OCI-LY3 (cell line): ENCODE measurements around the gene REST.

Experiments used
- H2AFZ ChIP-seq: fragments of 200-600, 300-600 bp; shearing (Covaris generic); 2 replicates; pipeline ENCODE4 v1.6.0; 2014; ENCODE audit warnings: antibody characterized with exemption, low read depth, low read length
- H3K27ac ChIP-seq: fragments of 200-600, 300-600 bp; sonication (generic); 2 replicates; pipeline ENCODE4 v1.5.1; 2014; ENCODE audit warnings: mild to moderate bottlenecking, low read length, moderate library complexity, mixed read lengths
- H3K27me3 ChIP-seq: fragments of 200-600, 300-600 bp; sonication (generic); 2 replicates; pipeline ENCODE4 v1.6.1; 2014; ENCODE audit warnings: low read depth, low read length, mixed read lengths
- H3K36me3 ChIP-seq: fragments of 200-600, 300-600 bp; sonication (generic); replicated peaks from 2 replicates; pipeline ENCODE3; 2014; ENCODE audit warnings: low read depth, low read length, mixed read lengths
- H3K4me1 ChIP-seq: fragments of 300-600, 200-600 bp; sonication (generic); 2 replicates; pipeline ENCODE4 v1.6.1; 2014; ENCODE audit warnings: low read length, mixed read lengths
- H3K4me2 ChIP-seq: fragments of 200-600, 300-600 bp; sonication (generic); 2 replicates; pipeline ENCODE4 v1.6.1; 2014; ENCODE audit warnings: low read length, mixed read lengths
- H3K4me3 ChIP-seq: fragments of 300-600, 200-600 bp; sonication (generic); 2 replicates; pipeline ENCODE4 v1.5.1; 2014; ENCODE audit warnings: antibody characterized with exemption, mild to moderate bottlenecking, low read length, moderate library complexity
- H3K79me2 ChIP-seq: fragments of 300-600, 200-600 bp; shearing (Covaris generic); 2 replicates; pipeline ENCODE4 v1.6.1; 2014; ENCODE audit warnings: mild to moderate bottlenecking, low read length, mixed read lengths
- H3K9ac ChIP-seq: fragments of 300-600, 200-600 bp; shearing (Covaris generic); 2 replicates; pipeline ENCODE4 v1.6.0; 2014; ENCODE audit warnings: mild to moderate bottlenecking, low read length, moderate library complexity
- H3K9me3 ChIP-seq: fragments of 200-600, 300-600 bp; shearing (Covaris generic); 2 replicates; pipeline ENCODE4 v1.6.1; 2014; ENCODE audit warnings: low read length, mixed read lengths; ENCODE audit not compliant: insufficient read depth
- H4K20me1 ChIP-seq: fragments of 200-600, 300-600 bp; sonication (generic); 2 replicates; pipeline ENCODE4 v1.6.1; 2016; ENCODE audit warnings: low read length, mixed read lengths; ENCODE audit not compliant: insufficient read depth
- CTCF ChIP-seq: fragments of 200-600, 300-600 bp; sonication (generic); IDR thresholded peaks from 2 replicates; pipeline ENCODE4 v1.5.1; 2014; ENCODE audit warnings: antibody characterized with exemption, low read length, low read depth
- EZH2phosphoT487 ChIP-seq: fragments of 200-600 bp; shearing (Covaris generic); IDR thresholded peaks from 2 replicates; pipeline ENCODE4 v1.6.1; 2018; ENCODE audit warnings: antibody characterized with exemption, mixed run types, low read depth

The REST gene

GRCh38 chr4:56940971-56941370 is 33.3 kb downstream of the REST start:
- Histone ChIP-seq H3K27ac (no peak overlapping the region), H3K4me3 (no peak overlapping the region), H2AFZ (no peak overlapping the region)

GRCh38 chr4:56941403-56941802 is 33.7 kb downstream of the REST start:
- no peak for TF ChIP-seq EZH2phosphoT487
- no peaks in the 10 kb centered on the region for H3K27me3 ChIP-seq
- H2AFZ ChIP-seq = no peak overlapping the region

More at GRCh38 chr4:56940971-56941370, 33.3 kb downstream of the REST start:
- Histone ChIP-seq H3K36me3 (peaks cover 10% of the 10 kb centered on the region), H3K4me1 (no peaks in the 10 kb centered on the region), H4K20me1 (no peaks in the 10 kb centered on the region; the same call in 1 of the 2 replicates), H3K4me2 (no peak overlapping the region), H3K27me3 (no peaks in the 10 kb centered on the region), H3K9ac (no peak overlapping the region), H3K79me2 (no peaks in the 10 kb centered on the region), H3K9me3 (no peaks in the 10 kb centered on the region)
- TF ChIP-seq EZH2phosphoT487 (no peak), CTCF (no peak)

GRCh38 chr4:56953680-56954520 is 46.2 kb downstream of the REST start:
- no peak overlapping the region for H3K4me2 ChIP-seq
- no peaks in the 10 kb centered on the region for H4K20me1 ChIP-seq
- no peak overlapping the region for H3K27ac ChIP-seq
- TF ChIP-seq CTCF (no peak), EZH2phosphoT487 (no peak)
- no peaks in the 10 kb centered on the region for H3K27me3 ChIP-seq
- no peak overlapping the region for H2AFZ ChIP-seq
- no peak overlapping the region for H3K4me3 ChIP-seq
- no peaks in the 10 kb centered on the region for H3K9me3 ChIP-seq
- no peaks in the 10 kb centered on the region for H3K4me1 ChIP-seq
- H3K79me2 ChIP-seq = no peaks in the 10 kb centered on the region
- no peaks in the 10 kb centered on the region for H3K36me3 ChIP-seq
- H3K9ac ChIP-seq = no peak overlapping the region

More at GRCh38 chr4:56941403-56941802, 33.7 kb downstream of the REST start:
- no peaks in the 10 kb centered on the region for H3K4me1 ChIP-seq
- no peak overlapping the region for H3K4me3 ChIP-seq
- no peaks in the 10 kb centered on the region for H3K9me3 ChIP-seq
- no peak overlapping the region for H3K4me2 ChIP-seq
- H4K20me1 ChIP-seq = no peaks in the 10 kb centered on the region; the same call in 1 of the 2 replicates
- H3K27ac ChIP-seq = no peak overlapping the region
- no peaks in the 10 kb centered on the region for H3K79me2 ChIP-seq
- peaks cover 10% of the 10 kb centered on the region for H3K36me3 ChIP-seq
- H3K9ac ChIP-seq = no peak overlapping the region

- Histone ChIP-seq H4K20me1 (no peaks in the 10 kb centered on the region), H3K9ac (no peak overlapping the region), H2AFZ (no peak overlapping the region), H3K27ac (no peak overlapping the region), H3K9me3 (no peaks in the 10 kb centered on the region), H3K4me2 (no peak overlapping the region), H3K27me3 (no peaks in the 10 kb centered on the region), H3K36me3 (peaks cover 4% of the 10 kb centered on the region), H3K79me2 (no peaks in the 10 kb centered on the region), H3K4me3 (no peak overlapping the region), H3K4me1 (no peaks in the 10 kb centered on the region)
- TF ChIP-seq EZH2phosphoT487 = no peak
- TF ChIP-seq CTCF = no peak
Measured at GRCh38 chr4:56958111-56958517, 50.4 kb downstream of the REST start.
